ENCODE measurements around the gene ATRAID.

The ATRAID gene

GRCh38 chr2:27170581-27171337, 41.1 kb upstream of the ATRAID start:
- H3K27ac ChIP-seq (replicated peaks): no peak overlapping the region
- H3K27me3 ChIP-seq (ENCODE audit: insufficient read depth, poor library complexity, severe bottlenecking): peaks cover 4% of the 10 kb centered on the region
- DNase-seq (ENCODE audit: low read depth in 1 of 2, low spot score in 1 of 2): no peak
- no peak overlapping the region for H3K4me3 ChIP-seq (replicated peaks; ENCODE audit: insufficient read depth, low read length)
- TF ChIP-seq SPI1 (IDR thresholded peaks at IDR 0.05; ENCODE audit: borderline replicate concordance, low read depth): no peak
- TF ChIP-seq POLR2AphosphoS5 (IDR thresholded peaks at IDR 0.05; ENCODE audit: low read depth): no peak
- no peak for TF ChIP-seq GABPA (IDR thresholded peaks at IDR 0.05; ENCODE audit: low read depth)
- TF ChIP-seq CTCF (IDR thresholded peaks at IDR 0.05; ENCODE audit: insufficient read depth, low read length): no peak
- no peak for TF ChIP-seq REST (IDR thresholded peaks at IDR 0.05; ENCODE audit: insufficient replicate concordance, low read depth)

- H3K27ac ChIP-seq (replicated peaks): no peak overlapping the region
- H3K4me3 ChIP-seq (replicated peaks; ENCODE audit: insufficient read depth, low read length): no peak overlapping the region
- no peak for DNase-seq (ENCODE audit: low read depth in 1 of 2, low spot score in 1 of 2)
- peaks cover 4% of the 10 kb centered on the region for H3K27me3 ChIP-seq (ENCODE audit: insufficient read depth, poor library complexity, severe bottlenecking)
- TF ChIP-seq REST (IDR thresholded peaks at IDR 0.05; ENCODE audit: insufficient replicate concordance, low read depth) (no peak), CTCF (IDR thresholded peaks at IDR 0.05; ENCODE audit: insufficient read depth, low read length) (no peak), SPI1 (IDR thresholded peaks at IDR 0.05; ENCODE audit: borderline replicate concordance, low read depth) (no peak), GABPA (IDR thresholded peaks at IDR 0.05; ENCODE audit: low read depth) (no peak), POLR2AphosphoS5 (IDR thresholded peaks at IDR 0.05; ENCODE audit: low read depth) (no peak)
Measured at GRCh38 chr2:27171351-27171848, 40.4 kb upstream of the ATRAID start.

GRCh38 chr2:27174638-27175037, 37.2 kb upstream of the ATRAID start:
- Histone ChIP-seq H3K27ac (replicated peaks) (no peak overlapping the region), H3K4me3 (replicated peaks; ENCODE audit: insufficient read depth, low read length) (no peak overlapping the region), H3K27me3 (ENCODE audit: insufficient read depth, poor library complexity, severe bottlenecking) (peaks cover 4% of the 10 kb centered on the region)
- TF ChIP-seq SPI1 (IDR thresholded peaks at IDR 0.05; ENCODE audit: borderline replicate concordance, low read depth) (no peak), REST (IDR thresholded peaks at IDR 0.05; ENCODE audit: insufficient replicate concordance, low read depth) (no peak), CTCF (IDR thresholded peaks at IDR 0.05; ENCODE audit: insufficient read depth, low read length) (no peak), GABPA (IDR thresholded peaks at IDR 0.05; ENCODE audit: low read depth) (no peak), POLR2AphosphoS5 (IDR thresholded peaks at IDR 0.05; ENCODE audit: low read depth) (no peak)
- no peak for DNase-seq (ENCODE audit: low read depth in 1 of 2, low spot score in 1 of 2)
